Right renal cortex interstitium (tissue), 3 donors: ENCODE measurements around the gene CLEC16A. TPM values are rescaled to one million over a fixed set of nuclear protein-coding genes. Genes with fewer than 3 reads are reported as not detected.

Experiments used
- DNase-seq, 3 donors: peaks; one replicate each; pipeline ENCODE4 v3.0.0-alpha.2; 2013; ENCODE audit warnings: low read depth in 3 of 3, low spot score in 2 of 3
- polyA plus RNA-seq, 3 donors: library from polyadenylated mRNA; unstranded; fragments of 120-200 nt; gene quantifications; one replicate each; pipeline ENCODE4 v1.2.1, GENCODE V29; 2013; ENCODE audit not compliant: insufficient read length in 3 of 3

The CLEC16A gene
- polyA plus RNA-seq, 3 donors = 22.1 to 26.3 (median 23.3) TPM

DNA sequence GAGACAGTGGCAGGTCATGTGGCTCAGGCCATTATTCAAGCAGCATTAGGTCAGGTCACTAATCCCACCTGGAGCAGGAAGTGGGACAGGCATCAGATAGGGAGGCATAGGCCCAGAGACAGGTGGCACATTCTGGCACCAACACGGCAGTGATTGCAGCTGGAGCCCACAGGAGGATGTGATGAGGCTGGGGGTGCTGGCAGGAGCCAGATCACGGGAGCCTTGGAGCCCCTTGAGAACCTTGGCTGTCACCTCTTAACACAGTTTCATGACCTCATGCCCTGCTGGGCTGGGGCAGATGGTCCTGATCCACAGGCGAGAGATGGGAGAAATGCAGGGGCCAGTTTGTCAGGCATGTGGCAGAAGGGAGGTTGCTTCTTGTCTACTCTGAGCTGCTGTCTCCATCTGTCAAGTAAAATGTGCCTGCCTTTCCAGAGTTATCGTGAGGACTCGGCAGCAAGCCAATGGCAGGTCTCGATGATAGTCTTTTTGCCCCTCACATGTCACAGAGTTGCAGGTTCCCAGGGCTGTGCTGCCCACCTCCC, 109.6 kb downstream of the CLEC16A start:
- no peak for DNase-seq

- no peak for DNase-seq
Measured at GRCh38 chr16:11056090-11056992, 112.0 kb downstream of the CLEC16A start.

DNA sequence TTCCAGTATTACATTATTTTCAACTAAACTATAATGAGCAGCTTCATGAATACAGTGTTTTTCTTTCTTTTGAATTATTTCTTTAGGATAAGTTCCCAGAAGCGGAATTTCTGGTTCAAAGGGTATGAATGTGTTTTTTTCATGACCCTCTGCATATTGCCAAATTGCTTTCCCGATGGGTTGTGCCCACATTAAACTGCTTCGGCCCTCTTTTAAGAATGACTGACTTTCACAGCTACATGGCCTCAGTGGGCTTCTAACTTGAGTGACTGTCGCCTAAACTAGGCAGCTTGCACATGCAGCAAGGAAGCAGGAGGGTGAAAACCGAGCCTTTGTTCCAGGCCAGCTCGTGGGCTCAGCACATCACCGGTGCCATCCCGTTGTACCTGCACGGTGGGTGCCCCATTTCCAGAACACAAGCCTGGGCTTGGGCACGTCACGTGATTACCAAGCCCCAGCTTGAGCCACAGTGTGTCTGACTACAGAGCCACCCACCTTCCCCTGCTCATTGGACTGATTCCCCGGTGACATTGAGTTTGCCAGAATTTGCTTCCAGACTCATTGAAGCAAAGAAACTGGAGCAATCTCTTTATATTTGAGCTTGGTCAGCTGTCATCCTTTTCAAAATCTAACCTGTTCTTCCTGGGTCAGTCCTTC, 112.8 kb downstream of the CLEC16A start:
- no peak for DNase-seq

DNA sequence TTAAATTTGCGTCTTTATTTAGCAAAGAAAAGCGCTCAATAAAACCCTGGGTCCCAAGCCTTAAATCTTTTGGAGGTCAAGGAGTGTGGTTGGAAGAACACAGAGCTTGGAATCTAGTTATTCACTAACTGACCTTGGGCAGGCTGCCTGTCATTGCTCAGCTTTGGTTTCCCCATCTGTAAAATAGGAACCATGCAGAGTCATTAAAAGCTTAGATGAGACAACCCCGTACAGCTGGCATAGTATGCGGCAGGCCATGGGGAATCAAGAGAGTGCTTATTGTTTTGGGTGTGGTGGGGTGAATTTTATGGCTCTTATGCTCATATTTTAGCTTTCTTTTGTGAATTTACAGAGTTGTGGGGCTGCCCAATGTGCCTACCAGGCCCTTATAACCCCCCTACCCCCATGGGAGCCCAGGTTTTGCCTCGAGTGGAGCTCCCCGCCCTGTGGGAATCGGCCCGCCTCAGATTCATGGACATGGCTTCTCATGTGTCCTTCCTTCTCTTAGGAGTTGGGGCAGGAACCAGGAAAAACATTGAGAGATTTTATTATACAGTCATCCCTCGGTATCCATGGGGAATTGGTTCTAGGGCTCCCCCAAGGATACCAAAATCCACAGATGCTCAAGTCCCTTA, 113.5 kb downstream of the CLEC16A start:
- no peak for DNase-seq

DNA sequence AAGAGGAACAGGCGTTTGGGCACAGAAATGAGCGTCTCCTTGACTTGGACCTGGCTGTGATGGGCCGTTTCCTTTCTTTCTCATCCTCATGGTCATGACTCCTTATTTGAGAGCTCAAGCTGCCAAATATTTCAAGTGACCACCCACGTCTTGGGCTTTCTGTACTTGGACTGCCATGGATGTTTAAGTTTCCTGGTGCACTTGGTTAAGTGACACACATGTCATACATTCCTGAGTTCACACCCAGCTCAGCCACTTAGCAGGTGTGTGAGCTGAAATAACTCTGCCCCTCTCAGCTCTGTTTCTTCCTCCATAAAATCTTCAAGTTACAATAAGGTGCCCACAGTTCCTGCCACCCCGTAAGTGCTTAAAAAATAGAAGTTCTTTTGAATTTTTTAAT, 114.5 kb downstream of the CLEC16A start:
- no peak for DNase-seq

- no peak for DNase-seq
Measured at GRCh38 chr16:11059588-11059987, 115.2 kb downstream of the CLEC16A start.

DNA sequence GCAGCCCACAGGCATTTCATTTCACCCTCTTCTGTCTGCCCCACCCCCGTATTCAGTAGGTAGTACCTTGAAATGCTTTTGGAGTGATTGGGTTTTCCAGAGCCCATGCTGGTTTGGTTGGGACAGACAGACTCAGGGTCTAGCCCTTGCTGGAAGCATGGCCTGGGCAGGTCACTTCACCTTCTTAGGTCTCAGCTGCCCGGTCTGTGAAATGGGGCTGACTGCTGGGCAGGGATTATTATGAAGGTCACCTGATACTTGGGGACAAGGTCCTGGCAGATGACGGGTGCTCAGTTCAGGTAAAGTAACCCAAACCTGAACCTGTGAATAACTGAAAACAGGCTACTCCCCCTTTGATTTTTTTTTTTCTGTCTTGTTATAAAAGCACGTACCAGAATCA, 116.0 kb downstream of the CLEC16A start:
- no peak for DNase-seq

DNA sequence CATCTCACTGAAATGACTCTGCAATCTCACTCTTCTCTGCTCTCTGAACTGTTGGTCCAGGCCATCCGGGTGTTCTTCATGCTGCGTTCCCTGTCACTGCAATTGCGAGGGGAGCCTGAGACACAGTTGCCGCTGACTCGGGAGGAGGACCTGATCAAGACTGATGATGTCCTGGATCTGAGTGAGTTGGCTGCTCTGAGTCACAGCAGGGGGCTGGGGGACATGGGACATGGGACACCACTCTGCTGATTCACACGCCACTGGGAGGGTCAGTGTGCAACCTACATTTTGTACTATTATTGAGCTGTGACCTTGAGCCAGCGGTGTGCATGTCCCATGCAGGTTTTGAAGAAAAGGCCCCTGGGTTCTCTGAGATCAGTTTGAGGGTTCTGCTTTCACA, 116.5 kb downstream of the CLEC16A start:
- DNase-seq = no peak

- no peak for DNase-seq
Measured at GRCh38 chr16:11061629-11062270, 117.4 kb downstream of the CLEC16A start.

- DNase-seq = no peak
Measured at GRCh38 chr16:11063448-11064201, 119.3 kb downstream of the CLEC16A start.

DNA sequence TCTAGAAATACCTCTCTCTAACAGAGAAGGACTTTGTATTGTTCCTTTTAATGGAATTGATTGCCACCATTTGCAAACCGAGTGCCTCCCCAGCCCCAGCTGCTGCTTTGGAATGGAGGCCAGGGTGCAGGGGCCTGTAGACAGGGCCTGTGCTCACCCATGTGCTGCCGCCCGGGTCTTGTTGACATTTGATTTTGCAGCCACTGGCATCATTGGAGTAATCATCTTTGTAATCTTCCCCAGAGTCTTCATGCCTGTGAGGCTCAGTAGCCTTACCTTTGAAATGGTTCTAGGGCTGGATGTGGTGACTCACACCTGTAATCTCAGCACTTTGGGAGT, 119.8 kb downstream of the CLEC16A start:
- no peak for DNase-seq

DNA sequence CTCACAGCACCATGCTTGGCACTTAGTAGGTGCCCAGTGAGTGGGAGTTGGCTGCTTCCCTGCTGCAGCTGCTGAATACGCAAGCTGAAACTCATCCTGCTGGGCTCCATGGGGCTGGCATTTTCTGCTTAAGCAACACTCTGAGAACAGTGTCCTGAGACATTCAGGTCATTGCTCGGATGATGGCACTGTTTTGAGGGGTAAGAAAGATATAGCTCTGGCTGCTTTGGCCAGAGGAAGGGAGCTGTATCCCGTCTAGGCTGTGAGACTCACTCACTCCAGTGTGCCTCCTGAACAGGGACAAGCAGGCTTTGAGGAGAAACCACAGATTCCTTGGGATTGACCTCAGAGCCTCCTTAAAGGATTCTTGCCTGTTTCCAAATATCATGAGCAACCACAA, 120.5 kb downstream of the CLEC16A start:
- no peak for DNase-seq

GRCh38 chr16:11066261-11066870, 122.0 kb downstream of the CLEC16A start:
- DNase-seq = no peak

GRCh38 chr16:11067266-11067665, 122.9 kb downstream of the CLEC16A start:
- DNase-seq = no peak

DNA sequence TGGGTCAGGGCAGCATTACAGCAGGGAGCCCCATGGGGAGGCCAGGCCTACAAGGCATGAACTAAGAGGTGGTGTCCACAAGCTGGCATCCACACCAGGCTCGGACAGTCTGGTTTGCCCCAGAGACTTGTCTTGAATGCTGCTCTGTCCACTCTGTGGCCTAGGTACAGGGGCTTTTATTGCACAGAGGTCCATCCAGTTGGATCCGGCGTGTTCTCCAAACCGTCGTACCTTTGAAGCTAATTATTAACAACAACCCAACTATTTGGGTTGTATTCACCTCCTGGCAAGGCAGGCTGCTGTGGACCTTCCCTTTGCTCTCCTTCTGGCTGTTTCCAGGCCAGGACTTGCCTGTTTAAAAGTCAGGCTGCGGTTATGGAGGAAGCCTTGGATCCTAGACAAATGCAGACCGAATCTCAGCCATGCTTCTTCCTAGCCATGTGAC, 123.4 kb downstream of the CLEC16A start:
- no peak for DNase-seq

GRCh38 chr16:11071829-11072228, 127.5 kb downstream of the CLEC16A start:
- no peak for DNase-seq

DNA sequence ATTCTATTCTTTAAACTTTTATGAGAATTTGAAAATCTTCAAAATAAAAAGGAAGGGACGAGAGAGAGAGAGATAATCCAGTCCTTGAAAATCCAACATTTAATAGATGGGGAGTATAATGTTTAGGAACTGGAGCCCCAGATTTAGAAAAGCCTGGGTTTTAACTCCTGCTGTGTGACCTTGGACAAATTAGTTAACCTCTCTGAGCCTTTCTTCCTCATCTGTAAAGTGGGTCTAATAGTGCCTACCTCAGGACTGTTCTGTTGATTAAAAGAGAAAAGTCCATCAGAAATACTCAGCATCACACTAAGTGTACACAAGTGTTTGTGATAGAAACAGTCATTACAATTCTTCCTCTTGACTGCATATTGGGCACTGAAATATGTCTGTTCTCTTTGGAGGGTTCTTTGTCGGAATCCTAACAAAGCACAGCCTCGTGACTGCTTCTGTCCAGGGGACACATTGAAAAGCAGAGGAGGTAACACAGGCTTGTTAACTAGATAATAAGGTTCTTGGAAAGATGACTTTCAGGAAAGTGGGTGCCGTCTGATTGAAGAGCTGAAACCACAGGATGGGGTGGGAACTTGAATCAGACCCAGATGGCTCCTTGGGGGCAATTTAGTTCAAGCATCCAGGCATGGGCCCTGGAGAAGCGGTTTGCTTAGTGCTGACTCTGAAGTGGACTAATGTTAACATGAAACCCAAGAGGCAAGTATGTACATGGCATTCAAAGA, 128.2 kb downstream of the CLEC16A start:
- no peak for DNase-seq

GRCh38 chr16:11073407-11073999, 129.1 kb downstream of the CLEC16A start:
- DNase-seq = no peak

DNA sequence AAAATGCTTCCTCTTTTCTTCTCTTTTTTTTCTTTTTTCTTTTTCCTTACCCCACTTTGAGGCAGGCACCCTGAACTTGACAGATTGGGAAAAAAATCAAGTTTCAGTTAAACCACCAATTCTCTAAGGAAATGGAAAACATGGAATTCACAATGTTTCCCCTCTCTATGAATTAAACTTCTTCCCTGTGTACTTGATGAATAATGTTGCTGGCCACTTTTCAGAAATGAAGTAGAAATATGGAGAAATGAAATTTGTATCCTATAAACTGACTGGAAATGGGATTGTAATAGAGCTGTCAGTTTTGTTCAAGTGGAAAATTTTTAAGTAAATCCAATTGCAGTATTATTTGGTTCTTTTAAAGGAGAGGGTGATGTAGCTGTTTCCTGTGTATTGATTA, 129.8 kb downstream of the CLEC16A start:
- no peak for DNase-seq
